K562 (cell line): ENCODE measurements around the gene RELA. TPM values are rescaled to one million over a fixed set of nuclear protein-coding genes. Genes with fewer than 3 reads are reported as not detected.

ENCODE experiments used
- ATF7 ChIP-seq: fragments of 450-650 bp; IDR thresholded peaks from 2 replicates; pipeline ENCODE4 v1.7.1; 2014; ENCODE audit warnings: mild to moderate bottlenecking, moderate library complexity
- CCNT2 ChIP-seq: IDR thresholded peaks from 2 replicates; pipeline ENCODE4 v1.6.1; 2011; ENCODE audit warnings: borderline replicate concordance, low read depth, mild to moderate bottlenecking, moderate library complexity, mixed read lengths, low read length; ENCODE audit not compliant: insufficient read length; ENCODE audit errors: extremely low read depth
- CREBBP ChIP-seq: IDR thresholded peaks from one replicate; pipeline ENCODE4 v1.6.1; 2012; ENCODE audit warnings: low read depth, mild to moderate bottlenecking, control low read depth, inconsistent platforms, low read length
- CTBP1 ChIP-seq: fragments of 450-650 bp; IDR thresholded peaks from 2 replicates; pipeline ENCODE4 v1.6.1; 2016; ENCODE audit warnings: borderline replicate concordance
- DPF2 ChIP-seq: fragments of 450-650 bp; IDR thresholded peaks from 2 replicates; pipeline ENCODE4 v1.6.1; 2016
- EGR1 ChIP-seq: fragments of 450-650 bp; conservative IDR thresholded peaks from 2 replicates; pipeline ENCODE4 v1.6.1; 2017; ENCODE audit warnings: mild to moderate bottlenecking
- GTF2E2 ChIP-seq: fragments of 200-800 bp; sonication (Bioruptor generic); IDR thresholded peaks from 2 replicates; pipeline ENCODE4 v1.6.1; 2016; ENCODE audit warnings: missing genetic modification characterization, missing compliant biosample characterization
- HEY1 ChIP-seq: fragments of 250-450 bp; sonication (Bioruptor Pico); IDR thresholded peaks from 2 replicates; pipeline ENCODE4 v1.5.0; 2020; ENCODE audit warnings: mild to moderate bottlenecking, moderate library complexity, borderline replicate concordance
- KDM5B ChIP-seq: fragments of 200-600 bp; sonication (generic); IDR thresholded peaks from 2 replicates; pipeline ENCODE4 v1.6.1; 2012; ENCODE audit warnings: low read depth, mild to moderate bottlenecking, moderate library complexity, low read length, control low read depth, inconsistent platforms; ENCODE audit not compliant: insufficient replicate concordance
- KLF6 ChIP-seq: fragments of 250-450 bp; sonication (Bioruptor Pico); IDR thresholded peaks from 2 replicates; pipeline ENCODE4 v1.4.0; 2020; ENCODE audit warnings: mild to moderate bottlenecking, moderate library complexity, borderline replicate concordance
- L3MBTL2 ChIP-seq: fragments of 450-650 bp; IDR thresholded peaks from 2 replicates; pipeline ENCODE4 v1.6.1; 2016; ENCODE audit warnings: mild to moderate bottlenecking, moderate library complexity
- LEF1 ChIP-seq: fragments of 450-650 bp; IDR thresholded peaks from 2 replicates; pipeline ENCODE4 v1.6.1; 2016; ENCODE audit warnings: mild to moderate bottlenecking
- RBM39 ChIP-seq: fragments of 200-400 bp; formaldehyde crosslinking; optimal IDR thresholded peaks from 2 replicates; pipeline ENCODE3; 2018; ENCODE audit warnings: low read depth, low read length
- RUNX1 ChIP-seq: sonication (generic); IDR thresholded peaks from 2 replicates; pipeline ENCODE4 v1.6.1; 2016; ENCODE audit warnings: antibody characterized with exemption, low read depth
- SMARCE1 ChIP-seq: fragments of 450-650 bp; IDR thresholded peaks from 2 replicates; pipeline ENCODE4 v1.7.1; 2016; ENCODE audit warnings: mild to moderate bottlenecking
- U2AF1 ChIP-seq: fragments of 200-400 bp; formaldehyde crosslinking; optimal IDR thresholded peaks from 2 replicates; pipeline ENCODE3; 2017; ENCODE audit warnings: mild to moderate bottlenecking, low read depth, low read length, moderate library complexity
- YBX1 ChIP-seq: fragments of 450-650 bp; IDR thresholded peaks from 2 replicates; pipeline ENCODE4 v1.7.1; 2016; ENCODE audit warnings: mild to moderate bottlenecking
- ZNF280B ChIP-seq: fragments of 250-450 bp; sonication (Bioruptor Pico); IDR thresholded peaks from 2 replicates; pipeline ENCODE4 v1.5.1; 2021; ENCODE audit warnings: mild to moderate bottlenecking
- ZNF408 ChIP-seq: fragments of 250-450 bp; sonication (Bioruptor Pico); IDR thresholded peaks from 2 replicates; pipeline ENCODE4 v1.4.0; 2020; ENCODE audit warnings: low read depth, mild to moderate bottlenecking, moderate library complexity
- polyA plus RNA-seq, 8 experiments: library from polyadenylated mRNA; depleted of rRNA in 4 of 8; stranded (reverse) in 5 of 8; unstranded in 3 of 8; fragments of >200 nt; fragmentation: Nextera tagmentation in 2 of 8; fragmentation: Illumina TruSeq in 1 of 8; extraction: Ambion mirVana in 2 of 8; extraction: Trizol in 1 of 8; gene quantifications; 2 replicates each; pipeline versions ENCODE4 v1.2.1 to v1.2.3, GENCODE V29; 2011 to 2014; ENCODE audit warnings: inconsistent platforms in 1 of 8, missing spikeins in 1 of 8
- total RNA-seq, 7 experiments: library from RNA; depleted of rRNA in 6 of 7; stranded (reverse); fragments of >200 nt in 6 of 7; fragmentation: Illumina TruSeq in 2 of 7; extraction: Trizol in 2 of 7; gene quantifications; 2 replicates each; pipeline versions ENCODE4 v1.2.1 to v1.2.3, GENCODE V29; 2011 to 2021; ENCODE audit warnings: low replicate concordance in 1 of 7
- TF ChIP-seq, protein P1 (sequence below), 2 experiments: fragments of 450-650 bp in 1 of 2; sonication (generic) in 1 of 2; formaldehyde crosslinking; conservative IDR thresholded peaks; 2 replicates each; pipeline versions ENCODE4 v1.4.0 to v1.8.1; 2020 to 2022; ENCODE audit warnings: mild to moderate bottlenecking in 1 of 2, missing genetic modification reagents in 1 of 2
- TF ChIP-seq, protein P2 (sequence below): sonication (generic); formaldehyde crosslinking; IDR thresholded peaks from 2 replicates; pipeline ENCODE4 v1.8.0; 2022; ENCODE audit warnings: mild to moderate bottlenecking, missing genetic modification reagents, borderline replicate concordance
- TF ChIP-seq, protein P3 (sequence below), 2 experiments: fragments of 250-450 bp in 1 of 2; fragments of 450-650 bp in 1 of 2; sonication (Bioruptor Pico) in 1 of 2; IDR thresholded peaks; 2 replicates each; pipeline versions ENCODE4 v1.6.1 to v1.8.0; 2016 to 2021; ENCODE audit warnings: mild to moderate bottlenecking in 2 of 2, moderate library complexity in 2 of 2, missing compliant biosample characterization in 1 of 2, missing genetic modification characterization in 1 of 2
- TF ChIP-seq, protein P4 (sequence below): fragments of 450-650 bp; IDR thresholded peaks from 2 replicates; pipeline ENCODE4 v1.6.1; 2016; ENCODE audit warnings: borderline replicate concordance

Gene RELA
- total and polyA plus RNA-seq, 9 of the 15 experiments (the other 6 are each of a cell fraction or from before 2014, with no cell fraction given), result 6.0 to 67.4 (median 20.6) TPM

GRCh38 chr11:65692367-65692766, 29.7 kb upstream of the RELA start (continued):
- TF ChIP-seq HEY1 (CRISPR knock-in tag), result no peak
- TF ChIP-seq, protein P1, sequence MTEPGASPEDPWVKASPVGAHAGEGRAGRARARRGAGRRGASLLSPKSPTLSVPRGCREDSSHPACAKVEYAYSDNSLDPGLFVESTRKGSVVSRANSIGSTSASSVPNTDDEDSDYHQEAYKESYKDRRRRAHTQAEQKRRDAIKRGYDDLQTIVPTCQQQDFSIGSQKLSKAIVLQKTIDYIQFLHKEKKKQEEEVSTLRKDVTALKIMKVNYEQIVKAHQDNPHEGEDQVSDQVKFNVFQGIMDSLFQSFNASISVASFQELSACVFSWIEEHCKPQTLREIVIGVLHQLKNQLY (CRISPR knock-in tag; conservative IDR thresholded peaks at IDR 0.05), result no peak
- TF ChIP-seq RUNX1, result no peak
- TF ChIP-seq CTBP1, result peak; percentile 26; the same call in 1 of the 2 replicates
- TF ChIP-seq, protein P2, sequence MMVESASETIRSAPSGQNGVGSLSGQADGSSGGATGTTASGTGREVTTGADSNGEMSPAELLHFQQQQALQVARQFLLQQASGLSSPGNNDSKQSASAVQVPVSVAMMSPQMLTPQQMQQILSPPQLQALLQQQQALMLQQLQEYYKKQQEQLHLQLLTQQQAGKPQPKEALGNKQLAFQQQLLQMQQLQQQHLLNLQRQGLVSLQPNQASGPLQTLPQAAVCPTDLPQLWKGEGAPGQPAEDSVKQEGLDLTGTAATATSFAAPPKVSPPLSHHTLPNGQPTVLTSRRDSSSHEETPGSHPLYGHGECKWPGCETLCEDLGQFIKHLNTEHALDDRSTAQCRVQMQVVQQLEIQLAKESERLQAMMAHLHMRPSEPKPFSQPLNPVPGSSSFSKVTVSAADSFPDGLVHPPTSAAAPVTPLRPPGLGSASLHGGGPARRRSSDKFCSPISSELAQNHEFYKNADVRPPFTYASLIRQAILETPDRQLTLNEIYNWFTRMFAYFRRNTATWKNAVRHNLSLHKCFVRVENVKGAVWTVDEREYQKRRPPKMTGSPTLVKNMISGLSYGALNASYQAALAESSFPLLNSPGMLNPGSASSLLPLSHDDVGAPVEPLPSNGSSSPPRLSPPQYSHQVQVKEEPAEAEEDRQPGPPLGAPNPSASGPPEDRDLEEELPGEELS (CRISPR knock-in tag), result no peak
- peak; percentile 12; the same call in 1 of the 2 replicates for TF ChIP-seq ATF7
- peak; percentile 44 for TF ChIP-seq KDM5B
- no peak for TF ChIP-seq CREBBP
- peak; percentile 3; the same call in 1 of the 2 replicates for TF ChIP-seq KLF6 (CRISPR knock-in tag)
- TF ChIP-seq, protein P3, sequence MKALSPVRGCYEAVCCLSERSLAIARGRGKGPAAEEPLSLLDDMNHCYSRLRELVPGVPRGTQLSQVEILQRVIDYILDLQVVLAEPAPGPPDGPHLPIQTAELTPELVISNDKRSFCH (CRISPR knock-in tag; IDR thresholded peaks at IDR 0.05), result no peak
- TF ChIP-seq, protein P3 (tag; IDR thresholded peaks at IDR 0.05), result peak; percentile 47; the same call in 1 of the 2 replicates
- TF ChIP-seq LEF1, result peak; percentile 53
- no peak for TF ChIP-seq CCNT2
- no peak for TF ChIP-seq ZNF280B (CRISPR knock-in tag)
- TF ChIP-seq EGR1, result no peak
- no peak for TF ChIP-seq ZNF408 (CRISPR knock-in tag)
- 0 out of 2 replicates have a peak, but pooled peaks have one; percentile 47 for TF ChIP-seq GTF2E2 (tag)
- TF ChIP-seq L3MBTL2, result peak; percentile 72
- TF ChIP-seq YBX1, result no peak
- TF ChIP-seq U2AF1, result no peak
- peak; percentile 43; the same call in 1 of the 2 replicates for TF ChIP-seq SMARCE1
- no peak for TF ChIP-seq RBM39
- TF ChIP-seq, protein P4, sequence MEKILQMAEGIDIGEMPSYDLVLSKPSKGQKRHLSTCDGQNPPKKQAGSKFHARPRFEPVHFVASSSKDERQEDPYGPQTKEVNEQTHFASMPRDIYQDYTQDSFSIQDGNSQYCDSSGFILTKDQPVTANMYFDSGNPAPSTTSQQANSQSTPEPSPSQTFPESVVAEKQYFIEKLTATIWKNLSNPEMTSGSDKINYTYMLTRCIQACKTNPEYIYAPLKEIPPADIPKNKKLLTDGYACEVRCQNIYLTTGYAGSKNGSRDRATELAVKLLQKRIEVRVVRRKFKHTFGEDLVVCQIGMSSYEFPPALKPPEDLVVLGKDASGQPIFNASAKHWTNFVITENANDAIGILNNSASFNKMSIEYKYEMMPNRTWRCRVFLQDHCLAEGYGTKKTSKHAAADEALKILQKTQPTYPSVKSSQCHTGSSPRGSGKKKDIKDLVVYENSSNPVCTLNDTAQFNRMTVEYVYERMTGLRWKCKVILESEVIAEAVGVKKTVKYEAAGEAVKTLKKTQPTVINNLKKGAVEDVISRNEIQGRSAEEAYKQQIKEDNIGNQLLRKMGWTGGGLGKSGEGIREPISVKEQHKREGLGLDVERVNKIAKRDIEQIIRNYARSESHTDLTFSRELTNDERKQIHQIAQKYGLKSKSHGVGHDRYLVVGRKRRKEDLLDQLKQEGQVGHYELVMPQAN, result no peak
- peak; percentile 71 for TF ChIP-seq DPF2
